GM12801 (cell line): ENCODE results near the gene PLCH1.

Source experiments
- TF ChIP-seq, protein P1 (sequence below): IDR thresholded peaks from one replicate; pipeline ENCODE4 v1.5.1; 2011; ENCODE audit warnings: control low read depth; ENCODE audit not compliant: insufficient read length; ENCODE audit errors: extremely low read depth

The PLCH1 gene

DNA sequence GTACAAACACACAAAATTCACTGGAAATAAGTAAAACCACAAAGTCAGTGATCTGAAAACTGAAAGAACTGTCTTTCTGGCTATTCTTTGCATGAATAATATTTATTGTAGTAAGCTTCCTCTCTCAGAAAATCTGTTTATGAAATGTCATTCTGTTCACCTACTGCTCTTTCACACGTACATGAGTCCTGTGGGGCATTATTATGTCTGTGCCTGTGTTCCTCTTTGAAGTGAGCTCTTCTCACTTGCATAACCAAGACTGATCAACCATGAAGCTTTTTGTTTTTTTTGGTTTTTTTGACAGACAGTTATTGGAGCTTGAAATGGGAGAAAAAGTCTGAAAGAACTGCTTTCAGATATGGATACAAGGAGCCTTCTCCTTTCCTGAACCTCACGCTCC is 195.8 kb downstream of the PLCH1 start:
- TF ChIP-seq, protein P1, sequence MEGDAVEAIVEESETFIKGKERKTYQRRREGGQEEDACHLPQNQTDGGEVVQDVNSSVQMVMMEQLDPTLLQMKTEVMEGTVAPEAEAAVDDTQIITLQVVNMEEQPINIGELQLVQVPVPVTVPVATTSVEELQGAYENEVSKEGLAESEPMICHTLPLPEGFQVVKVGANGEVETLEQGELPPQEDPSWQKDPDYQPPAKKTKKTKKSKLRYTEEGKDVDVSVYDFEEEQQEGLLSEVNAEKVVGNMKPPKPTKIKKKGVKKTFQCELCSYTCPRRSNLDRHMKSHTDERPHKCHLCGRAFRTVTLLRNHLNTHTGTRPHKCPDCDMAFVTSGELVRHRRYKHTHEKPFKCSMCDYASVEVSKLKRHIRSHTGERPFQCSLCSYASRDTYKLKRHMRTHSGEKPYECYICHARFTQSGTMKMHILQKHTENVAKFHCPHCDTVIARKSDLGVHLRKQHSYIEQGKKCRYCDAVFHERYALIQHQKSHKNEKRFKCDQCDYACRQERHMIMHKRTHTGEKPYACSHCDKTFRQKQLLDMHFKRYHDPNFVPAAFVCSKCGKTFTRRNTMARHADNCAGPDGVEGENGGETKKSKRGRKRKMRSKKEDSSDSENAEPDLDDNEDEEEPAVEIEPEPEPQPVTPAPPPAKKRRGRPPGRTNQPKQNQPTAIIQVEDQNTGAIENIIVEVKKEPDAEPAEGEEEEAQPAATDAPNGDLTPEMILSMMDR: no peak

DNA sequence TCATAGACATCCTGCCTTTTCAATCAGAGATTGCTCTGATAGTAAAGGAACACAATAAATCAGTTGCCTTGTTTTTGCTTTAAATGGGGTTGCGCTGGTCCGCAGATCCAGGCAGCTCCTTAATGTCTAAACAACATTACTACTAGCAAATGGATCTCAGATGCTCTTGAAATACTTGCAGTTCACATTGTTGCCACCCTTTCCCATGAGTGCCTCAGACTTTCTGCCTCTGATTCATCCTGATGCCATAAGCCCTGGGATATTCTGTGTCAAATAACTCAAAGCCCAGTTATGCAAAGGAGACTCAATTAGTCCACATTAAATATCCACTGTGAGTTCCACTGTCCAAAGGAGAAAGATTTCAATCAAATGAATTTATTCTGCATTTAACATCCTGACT is 196.7 kb downstream of the PLCH1 start:
- TF ChIP-seq, protein P1: no peak

DNA sequence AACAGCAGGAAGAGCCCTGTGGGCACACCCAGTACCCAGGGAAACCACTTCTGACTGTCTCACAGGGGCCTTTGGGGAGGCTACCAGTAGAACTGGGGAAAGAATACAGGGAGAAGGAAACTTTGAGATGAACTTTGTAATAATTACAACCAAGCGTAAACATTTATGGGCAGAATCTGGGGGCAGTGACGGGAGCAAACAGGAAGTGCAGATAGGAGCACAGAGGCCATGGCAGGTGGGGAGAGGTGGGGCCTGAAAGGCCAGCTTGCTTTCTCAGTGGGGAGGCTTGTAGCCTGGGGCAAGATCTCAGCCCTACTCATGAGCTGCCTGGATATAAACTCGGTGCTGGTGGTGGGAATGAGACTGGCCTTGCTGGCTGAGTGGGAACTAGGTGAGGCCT is 209.8 kb downstream of the PLCH1 start:
- TF ChIP-seq, protein P1: no peak

DNA sequence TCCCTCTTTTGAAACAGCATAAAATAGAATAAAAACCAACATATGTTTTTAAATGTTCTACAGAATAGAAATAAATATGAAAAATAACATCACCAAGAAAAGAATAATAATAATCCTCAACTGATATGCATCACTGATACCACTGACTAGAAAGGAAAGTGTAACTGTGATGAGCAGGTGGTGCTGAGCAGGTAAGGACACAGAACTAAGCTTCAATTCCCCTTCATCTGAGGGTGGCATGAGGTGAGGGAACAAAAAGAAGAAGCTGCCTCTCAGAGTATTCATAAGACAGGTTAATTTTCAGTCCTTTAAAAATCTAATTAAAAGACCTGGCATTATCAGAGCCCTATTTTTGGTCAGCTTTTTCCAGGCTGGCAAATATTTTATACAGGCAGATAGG is 216.3 kb downstream of the PLCH1 start:
- TF ChIP-seq, protein P1: no peak

DNA sequence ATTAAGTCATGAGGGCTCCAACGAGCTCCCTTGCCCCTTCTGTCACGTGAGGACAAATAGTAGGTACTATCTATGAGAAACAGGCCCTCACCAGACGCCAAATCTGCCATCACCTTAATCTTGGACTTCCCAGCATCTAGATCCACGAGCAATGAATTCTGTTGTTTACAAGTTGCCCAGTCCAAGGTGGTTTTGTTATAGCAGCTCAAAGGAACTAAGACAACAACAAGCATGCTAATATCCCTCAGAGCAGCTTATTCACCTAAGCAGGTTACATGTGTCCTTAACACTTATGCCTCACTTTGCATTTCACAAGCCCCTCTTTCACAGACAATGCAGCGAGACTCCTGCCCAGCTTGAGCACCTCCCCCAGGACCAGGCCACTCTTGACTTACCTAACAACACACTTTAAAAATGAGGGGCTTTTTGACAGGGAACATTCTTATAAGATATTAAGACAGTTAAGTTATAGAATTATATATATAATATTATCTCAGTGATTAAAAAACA is 219.5 kb downstream of the PLCH1 start:
- TF ChIP-seq, protein P1: no peak

DNA sequence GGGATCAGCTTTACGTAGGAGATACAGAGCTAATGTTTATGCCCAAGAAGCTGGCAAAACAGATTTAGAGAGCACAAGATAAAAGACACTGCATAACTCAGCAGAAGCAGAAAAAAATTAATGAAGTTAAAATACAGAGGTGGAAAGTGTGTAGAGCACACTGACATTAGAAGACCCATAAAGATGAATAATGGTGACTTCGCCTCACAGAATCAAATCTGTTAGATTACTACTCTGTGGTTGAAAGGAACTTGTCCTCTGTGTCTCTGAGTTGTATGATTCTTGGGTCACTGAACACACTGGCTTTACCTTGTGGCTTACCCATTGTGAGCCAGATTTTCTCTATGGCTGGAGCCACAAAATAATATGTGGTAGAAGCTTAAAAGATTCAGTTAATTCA is 224.4 kb downstream of the PLCH1 start:
- TF ChIP-seq, protein P1: no peak

DNA sequence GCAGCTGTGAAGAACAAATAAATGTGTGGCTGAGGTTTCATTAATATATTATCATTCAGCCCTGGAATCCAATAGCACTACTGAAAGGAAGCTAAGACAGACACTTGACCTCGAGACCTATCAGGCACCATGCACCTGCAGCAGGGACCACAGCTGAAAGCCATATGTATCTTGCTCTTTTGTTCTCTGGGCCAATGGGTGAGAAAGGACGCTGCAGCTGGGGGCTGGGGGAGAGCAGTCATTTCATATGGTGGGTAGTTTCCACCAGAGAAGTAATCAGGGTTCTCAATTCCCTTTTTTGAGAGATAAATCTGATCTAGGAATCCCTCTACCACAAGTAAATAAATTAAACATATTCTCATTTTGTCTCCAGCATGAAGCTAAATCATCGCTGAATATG is 225.8 kb downstream of the PLCH1 start:
- TF ChIP-seq, protein P1: no peak

DNA sequence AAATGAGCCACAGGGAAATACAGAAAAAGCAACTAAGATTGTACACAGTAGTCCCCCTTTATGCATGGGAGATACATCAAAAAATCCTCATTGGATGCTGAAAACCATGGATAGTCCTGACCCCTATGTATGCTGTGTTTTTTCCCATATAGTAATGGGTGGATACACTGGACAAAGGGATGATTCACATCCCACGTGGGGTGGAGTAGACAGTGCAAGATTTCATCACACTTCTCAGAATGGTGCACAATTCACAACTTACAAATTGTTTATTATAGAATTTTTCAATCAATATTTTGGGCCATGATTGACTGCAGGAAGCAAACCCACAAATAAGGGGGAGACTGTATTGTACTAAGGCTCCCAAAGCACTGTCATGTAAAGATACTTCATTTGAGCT is 227.0 kb downstream of the PLCH1 start:
- TF ChIP-seq, protein P1: no peak
